GM18868 (cell line): Measurements from ENCODE around the gene RAP2C.

Experiments
- ATAC-seq: cut with Tn5 transposase; IDR thresholded peaks from one replicate; pipeline ENCODE4 v1.9.1; 2021; ENCODE audit warnings: mild to moderate bottlenecking, moderate library complexity; ENCODE audit not compliant: unreplicated experiment

RAP2C gene

DNA sequence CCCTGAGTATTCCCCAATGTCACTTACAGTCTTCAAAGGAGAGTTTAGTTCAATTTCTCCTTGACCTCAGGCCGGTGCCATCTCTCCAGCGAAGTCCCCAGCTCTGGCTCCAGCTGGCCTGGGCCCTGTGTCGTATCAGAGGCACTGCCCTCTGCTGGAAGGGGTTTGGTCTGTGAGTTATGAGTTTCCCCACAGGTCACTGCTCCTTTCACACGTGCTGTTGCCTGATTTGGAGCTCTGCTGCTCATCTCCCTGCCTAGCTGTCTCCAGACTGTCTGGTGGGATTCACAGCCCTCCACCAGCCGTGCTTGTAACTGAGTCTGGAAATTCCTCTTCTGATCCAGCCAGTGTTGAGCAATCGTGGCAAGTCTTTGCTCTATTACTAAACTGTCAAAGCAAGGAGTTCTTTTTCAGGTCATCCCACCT is at the start of gene RAP2C:
Gene RAP2C, minus strand, starts transcription at position 105 of the 426 bp plus-strand sequence. CDS start 2,179 bp downstream, outside the sequence.
- peak; percentile 56 for ATAC-seq

DNA sequence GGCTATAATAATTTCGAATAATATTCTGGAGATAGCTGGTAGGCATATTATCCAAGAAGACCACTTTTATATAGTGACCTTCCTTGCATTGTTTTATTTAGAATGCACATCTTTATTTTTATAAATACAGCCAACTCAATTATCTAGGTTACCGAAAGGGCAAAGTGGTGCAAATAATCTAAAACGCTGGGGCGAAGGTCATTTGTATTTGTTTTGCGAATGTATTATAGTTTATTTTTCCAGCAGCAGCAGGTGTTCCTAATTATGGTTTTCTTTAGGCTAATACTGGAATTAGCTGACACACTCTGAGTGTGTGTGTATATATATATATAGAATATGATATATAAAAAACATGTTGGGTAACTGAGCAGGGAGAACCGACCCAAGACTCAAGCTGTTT is 48.1 kb upstream of the RAP2C start:
- no peak for ATAC-seq

DNA sequence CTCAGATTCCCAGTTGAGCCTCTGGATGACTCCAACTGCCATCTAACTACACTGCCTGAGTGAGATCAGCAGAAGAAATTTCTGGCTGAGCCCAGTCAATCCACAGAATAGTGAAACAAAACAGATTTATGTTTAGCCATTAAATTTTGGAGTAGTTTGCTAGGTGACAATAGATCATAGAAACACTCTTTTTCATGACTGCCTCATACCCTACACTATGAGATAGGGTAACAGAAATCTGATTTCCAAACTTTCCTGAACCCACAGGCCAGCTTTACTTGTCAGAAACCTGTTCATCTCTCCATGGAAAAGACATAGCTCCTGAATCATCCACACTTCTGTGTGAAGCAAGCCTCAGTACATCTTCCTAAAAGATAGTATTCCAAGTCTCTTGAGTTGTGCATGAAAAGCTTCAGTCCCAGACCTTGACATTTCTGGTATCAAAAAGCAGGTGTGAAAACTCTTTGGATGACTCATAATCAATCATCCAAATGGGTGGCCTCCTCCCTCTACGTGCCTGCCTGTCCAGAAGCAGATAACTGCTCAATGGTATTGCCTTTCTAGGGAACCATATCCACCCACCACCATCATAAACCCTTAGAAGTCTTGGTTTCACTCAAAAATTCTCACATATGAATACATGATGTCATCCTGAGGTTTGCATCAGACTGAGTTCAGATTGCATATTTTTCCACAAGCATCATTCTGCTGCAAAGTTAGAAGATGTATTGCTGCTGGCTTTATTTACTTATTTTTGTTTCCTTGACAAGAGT is 47.5 kb upstream of the RAP2C start:
- ATAC-seq = peak; percentile 85

DNA sequence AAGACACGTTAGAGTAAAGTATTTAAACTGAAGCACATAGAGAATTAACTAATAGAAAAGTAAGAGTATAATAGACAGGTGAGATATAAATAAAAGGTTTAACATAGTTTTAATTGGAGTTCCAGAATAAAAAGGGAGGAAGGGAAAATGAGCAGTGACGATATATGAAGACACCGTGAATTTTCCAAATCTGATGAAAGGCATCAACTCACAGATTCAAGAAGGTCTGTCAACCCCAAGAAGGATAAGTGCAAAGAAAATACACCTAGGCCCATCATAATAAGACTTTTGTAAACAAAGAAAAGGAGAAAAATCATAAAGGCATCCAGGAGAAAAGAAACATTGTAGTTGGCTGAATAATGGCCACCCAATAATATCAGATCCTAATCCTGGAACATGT is 43.9 kb upstream of the RAP2C start:
- ATAC-seq = no peak

DNA sequence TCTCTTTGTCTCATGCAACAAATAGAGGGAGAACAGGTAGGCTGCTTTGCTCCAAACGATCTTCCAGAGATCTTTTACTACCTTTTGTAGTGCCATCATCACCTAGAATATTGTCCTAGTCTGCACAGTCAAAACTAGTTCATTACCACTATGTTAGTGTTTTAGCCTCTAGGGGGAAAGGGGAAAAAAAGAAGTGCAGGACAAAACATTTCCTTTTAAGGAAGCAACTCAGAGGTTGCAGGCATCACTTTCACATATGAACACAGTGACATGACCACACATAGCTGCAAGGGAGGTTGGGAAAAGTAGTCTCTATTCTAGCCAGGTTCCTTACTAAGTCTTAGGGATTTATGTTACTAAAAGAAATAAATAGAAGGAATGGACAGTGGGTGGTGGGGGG is 39.3 kb upstream of the RAP2C start:
- no peak for ATAC-seq

DNA sequence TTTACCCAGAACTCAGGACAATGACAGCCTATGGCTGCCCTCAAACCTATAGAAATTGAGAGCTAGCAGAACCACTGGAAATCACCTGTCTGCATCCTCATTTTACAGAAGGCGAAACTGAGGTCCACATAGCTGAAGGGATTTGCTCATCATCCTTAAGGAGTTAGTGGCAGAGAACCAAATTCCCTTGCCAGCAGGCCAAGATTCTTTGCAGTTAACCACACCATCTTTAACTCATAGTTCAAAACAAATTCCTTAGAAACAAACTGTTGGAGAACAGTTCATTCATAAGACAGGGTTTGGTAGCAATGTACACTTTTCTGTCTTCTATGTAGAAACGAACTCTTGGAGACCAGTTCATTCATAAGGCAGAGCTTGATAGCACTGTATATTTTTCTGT is 37.9 kb upstream of the RAP2C start:
- no peak for ATAC-seq

DNA sequence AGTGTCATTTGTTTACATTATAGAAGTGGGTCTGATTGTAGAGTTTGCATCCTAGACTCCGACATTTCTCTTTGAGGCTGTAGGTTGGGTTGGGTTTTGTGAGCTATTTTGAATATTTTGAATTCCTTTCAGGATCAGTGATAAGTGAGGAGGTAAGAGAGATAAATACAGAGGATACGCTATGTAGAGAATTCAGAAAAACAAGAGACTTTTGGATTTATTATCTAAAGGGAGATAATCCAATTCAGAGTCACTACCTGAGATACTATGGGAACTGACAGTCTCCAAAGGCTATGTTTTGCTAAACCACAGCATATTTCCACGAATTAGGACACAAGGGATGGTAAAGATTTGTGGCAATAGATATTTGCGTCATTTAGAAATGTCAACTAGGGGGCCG is 16.9 kb upstream of the RAP2C start:
- ATAC-seq = no peak

DNA sequence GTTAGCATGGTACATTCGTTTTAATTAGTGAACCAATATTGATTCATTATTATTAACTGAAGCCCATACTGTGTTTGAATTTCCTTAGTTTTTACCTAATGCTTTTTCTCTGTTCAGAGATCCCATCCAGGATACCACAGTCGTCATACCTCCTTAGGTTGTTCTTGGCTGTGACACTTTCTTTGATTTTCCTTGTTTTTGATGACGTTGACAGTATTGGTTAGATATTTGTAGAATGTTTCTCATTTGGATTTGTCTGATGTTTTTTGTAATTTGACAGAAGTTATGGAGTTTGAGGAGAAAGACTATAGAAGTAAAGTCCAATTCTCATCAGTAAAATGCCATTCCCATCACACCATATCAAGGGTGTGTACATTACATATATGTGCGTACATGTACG is 16.2 kb upstream of the RAP2C start:
- no peak for ATAC-seq

DNA sequence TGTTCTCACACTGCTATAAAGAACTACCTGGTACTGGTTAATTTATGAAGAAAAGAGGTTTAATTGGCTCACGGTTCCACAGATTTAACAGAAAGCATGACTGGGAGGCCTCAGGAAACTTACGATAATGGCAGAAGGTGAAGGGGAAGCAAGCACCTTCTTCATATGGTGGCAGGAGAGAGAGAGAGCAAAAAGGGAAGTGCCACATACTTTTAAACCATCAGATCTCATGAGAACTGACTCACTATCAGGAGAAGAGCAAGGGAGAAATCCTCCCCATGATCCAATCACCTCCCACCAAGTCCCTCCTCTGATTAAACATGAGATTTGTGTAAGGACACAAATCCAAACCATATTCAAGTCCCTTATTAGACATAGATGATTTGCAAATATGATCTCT is 12.3 kb upstream of the RAP2C start:
- ATAC-seq = no peak

DNA sequence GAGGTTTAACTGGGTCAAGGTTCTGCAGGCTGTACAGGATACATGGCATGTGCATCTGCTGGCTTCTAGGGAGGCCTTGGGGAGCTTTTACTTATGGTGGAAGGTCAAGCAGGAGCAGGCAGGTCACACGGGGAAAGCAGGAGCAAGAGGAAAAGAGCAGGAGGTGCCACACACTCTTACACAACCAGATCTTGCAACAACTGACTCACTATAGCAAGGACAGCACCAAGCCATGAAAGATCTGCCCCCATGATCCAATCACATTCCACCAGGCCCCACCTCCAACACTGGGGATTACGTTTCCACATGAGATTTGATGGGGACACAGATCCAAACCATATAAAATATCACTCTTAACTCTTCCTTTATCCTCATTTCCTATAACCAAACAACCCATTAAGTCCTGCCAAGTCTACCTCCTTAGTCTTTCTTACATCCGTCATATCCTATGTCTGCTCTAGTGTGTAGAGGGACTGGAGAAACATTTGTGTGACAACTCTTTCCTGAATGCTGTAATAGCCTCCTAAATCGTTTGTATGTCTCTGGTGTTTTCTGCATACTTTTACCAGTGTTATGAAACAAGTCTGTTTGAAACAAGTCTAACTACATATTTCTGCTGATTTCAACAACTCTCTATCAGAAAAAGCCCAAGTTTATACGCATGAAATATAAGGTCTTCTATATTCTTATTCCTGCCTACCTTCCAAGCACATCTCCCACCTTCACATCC is 8.3 kb upstream of the RAP2C start:
- ATAC-seq = no peak

DNA sequence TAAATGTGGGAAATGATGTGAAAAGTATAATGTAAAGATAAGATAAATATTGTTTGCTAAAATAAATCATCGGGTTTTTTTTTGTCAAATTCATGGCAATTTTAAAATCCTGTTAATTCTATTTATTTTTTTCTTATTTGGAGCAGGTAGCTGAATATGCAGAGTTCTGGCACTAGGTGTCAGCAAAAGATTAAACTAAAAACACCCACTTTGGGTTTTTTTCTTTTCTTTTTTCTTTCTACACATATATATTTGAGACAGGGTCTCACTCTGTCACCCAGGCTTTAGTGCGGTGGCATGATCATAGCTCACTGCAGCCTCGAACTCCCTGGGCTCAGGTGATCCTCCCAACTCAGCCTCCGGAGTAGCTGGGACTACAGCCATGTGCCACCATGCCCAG is 6.9 kb upstream of the RAP2C start:
- no peak for ATAC-seq

DNA sequence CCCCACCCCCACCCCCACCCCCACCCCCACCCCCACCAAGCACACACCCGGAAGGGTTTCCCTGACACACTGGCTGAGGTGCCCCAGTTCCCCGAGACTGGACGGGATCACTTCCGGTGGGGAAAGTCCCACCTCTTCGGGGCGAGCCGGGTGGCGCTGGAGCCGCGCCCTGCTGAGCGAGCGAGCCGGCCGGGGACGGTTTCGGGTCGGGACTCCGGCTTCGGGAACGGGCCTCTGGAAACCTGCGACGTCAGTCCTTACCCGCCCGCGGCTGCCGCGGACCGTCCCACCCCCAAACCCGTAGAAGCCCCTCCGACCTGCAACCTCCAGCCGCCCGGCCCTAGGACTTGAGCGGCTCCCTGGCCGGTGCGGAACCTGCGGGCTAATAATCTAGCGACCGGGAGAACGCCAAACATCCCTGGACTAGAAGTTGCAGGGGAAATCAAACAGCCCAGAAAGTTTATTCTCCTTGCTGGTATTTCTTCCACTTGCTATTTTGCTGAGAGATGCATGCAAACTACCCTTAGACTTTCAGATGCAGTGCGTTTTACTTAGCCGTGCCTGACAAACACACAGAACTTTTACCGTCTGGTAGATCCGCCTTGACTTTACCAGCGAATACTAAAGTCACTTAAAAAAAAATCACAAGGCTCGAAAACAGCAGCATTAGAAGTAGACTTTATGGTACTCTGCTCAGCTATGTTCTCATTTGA is 991 bp downstream of the RAP2C start:
- ATAC-seq = peak; percentile 52

DNA sequence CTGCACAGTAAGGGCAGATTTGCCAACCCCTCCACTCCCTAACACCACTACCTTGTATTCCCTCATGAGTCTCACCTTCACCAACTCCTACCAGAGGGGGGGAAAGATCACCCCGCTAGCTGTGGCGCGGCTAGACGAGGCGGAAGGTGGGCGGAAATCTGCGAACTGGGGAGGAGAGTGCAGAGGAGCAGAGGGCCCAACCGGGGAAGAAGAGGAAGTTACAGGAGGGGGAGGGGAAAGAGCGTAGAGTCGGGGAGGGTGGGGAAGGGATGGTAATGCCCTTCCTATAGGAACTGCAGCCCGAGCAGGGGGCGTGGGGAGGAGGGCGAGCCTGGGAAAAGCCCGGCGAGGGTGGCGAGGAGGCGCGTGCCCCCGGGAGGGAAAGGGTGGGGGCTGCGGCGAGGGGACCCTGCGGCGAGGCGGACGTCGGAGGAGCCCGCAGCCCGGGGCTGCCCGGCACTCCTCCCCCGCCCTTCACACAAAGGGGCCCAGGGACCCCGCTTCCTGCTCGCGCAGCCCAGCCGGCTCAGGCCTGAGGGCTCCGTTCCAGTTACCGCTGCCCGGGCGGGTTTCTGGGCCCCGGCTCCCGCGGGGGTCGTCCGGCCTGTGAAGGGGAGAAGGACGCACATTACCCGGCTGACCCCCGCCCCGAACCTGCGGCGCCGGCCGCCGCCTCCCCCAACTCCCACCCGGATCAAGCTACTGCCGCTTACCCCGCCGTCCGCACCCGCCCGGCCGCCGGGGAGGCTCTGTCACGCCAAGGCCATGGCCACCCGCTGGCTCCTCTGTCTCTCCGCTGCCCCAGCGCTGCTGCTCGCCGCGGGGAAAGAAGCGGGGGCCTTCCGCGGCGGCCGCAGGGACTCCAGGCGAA is 1.8 kb downstream of the RAP2C start:
- ATAC-seq = peak; percentile 72

DNA sequence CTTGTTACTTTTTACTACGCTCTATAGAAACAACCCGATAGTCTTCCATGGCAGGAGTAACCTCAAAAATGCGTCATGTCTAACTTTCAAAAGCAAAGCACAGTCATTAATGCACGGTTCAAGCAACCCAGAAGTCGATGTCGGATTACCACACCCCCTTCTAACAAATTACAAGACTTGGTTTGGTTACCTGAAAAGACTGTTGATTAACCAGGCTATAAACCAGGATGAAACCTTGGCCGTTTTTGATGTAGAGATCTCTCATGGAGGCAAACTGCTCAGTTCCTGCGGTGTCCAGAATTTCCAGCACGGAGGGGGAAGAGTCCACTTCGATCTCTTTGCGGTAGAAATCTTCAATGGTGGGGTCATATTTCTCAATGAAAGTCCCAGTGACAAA is 2.4 kb downstream of the RAP2C start:
- ATAC-seq = peak; percentile 19

DNA sequence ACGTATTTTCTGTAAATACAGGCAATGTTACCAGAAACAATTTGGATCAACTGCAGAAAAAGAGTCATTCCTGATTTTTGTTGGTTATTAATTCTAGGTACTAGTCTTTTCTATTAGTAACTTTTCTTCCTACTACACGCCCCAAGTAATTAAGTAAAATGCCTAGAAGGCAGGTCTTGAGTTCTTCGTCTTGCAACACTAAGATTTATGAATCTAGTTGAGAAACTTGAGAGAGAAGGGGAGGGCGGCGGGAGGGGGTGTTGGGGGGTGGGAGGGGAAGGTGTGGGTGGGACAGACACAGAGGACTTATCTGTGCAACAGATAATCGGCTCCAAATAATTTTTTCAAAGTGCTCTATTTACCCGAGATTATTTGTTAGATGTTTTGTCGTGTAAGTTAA is 3.0 kb downstream of the RAP2C start:
- no peak for ATAC-seq

DNA sequence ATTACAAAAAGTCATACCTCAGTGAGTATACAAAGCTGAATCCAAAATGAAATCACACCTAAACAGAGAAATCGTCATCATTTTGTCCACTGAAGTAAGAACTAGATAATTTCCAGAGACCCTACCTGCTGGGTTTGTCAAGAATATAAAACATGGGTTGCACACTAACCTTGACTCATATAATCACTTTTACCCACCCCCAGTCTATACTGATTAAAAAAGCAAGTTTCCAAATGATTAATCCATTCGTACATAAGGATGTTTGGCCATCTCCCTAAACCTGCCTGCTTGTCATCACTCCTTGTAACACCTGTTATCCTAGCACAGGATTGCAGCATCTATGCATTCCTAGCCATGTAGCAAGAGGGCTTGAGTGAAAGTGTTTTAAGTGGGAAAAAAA is 4.7 kb downstream of the RAP2C start:
- ATAC-seq = no peak

DNA sequence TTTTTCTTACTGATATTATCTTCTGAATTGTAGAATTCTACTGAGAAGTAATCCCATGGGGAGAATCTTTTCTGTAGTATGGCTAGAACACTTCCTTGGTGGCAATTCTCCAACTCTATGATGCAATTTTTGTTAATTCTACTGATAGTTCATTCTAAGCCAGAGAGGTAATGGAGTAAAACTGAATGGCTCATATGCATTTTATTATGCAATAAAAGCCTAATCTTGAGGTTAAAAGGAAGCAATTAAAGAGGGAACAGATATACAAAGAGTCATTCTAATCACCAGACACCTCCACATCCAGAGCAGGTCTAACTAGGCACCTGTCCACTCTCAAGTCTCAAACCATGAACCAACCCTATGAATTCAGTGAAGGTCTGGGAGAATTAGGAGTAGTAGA is 9.7 kb downstream of the RAP2C start:
- ATAC-seq = no peak

DNA sequence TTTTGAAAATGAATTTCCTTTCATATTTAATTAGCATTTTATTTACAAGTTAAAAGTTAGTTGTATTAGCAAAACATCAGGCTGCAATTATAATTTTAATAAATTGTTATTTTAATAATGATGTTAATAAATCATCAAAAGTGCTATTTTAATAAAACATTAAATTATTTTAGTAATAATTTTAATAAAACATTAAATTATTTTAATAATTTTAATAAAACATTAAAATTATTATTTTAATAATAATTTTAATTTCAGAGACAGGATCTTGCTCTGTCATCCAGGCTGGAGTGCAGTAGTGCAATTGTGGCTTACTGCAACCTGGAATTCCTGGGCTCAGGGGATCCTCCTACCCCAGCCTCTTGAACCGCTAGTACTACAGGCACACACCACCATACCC is 10.8 kb downstream of the RAP2C start:
- ATAC-seq = no peak

DNA sequence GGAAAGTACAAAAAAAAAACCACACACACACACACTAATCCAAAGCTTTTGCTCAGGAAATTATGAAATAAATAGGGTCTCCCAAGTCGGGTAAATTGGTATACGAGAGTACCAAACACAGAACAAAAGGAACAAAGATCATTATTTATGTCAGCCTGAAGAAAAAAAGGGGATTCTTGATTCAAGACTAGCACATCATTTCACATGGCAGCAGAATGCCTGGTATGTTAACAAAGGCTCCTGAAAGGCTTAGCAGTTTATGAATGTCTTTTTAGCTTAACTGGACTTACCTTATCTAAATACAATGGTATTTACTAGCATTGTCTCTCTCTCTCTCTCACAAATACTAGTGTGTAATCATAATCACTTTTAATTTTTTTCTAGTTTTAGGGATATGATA is 11.3 kb downstream of the RAP2C start:
- ATAC-seq = no peak

DNA sequence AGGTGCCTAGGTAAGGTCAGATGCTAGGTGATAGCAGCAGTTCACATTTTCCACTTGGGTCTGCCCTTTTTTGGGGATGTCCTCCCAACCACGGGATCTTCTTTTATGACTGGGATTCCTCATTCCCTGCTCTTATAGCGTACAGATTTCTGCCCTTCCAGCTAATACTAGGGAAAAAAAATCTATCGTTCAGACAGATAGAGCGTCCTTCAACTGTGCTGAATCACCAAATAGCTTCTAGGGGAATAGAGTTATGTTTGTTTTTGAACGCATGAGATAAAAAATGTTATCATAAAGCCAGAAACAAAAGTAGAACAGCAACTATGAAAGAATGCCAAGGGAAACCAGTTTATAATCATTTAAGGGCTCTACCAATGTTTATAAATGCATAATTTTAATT is 13.0 kb downstream of the RAP2C start:
- ATAC-seq = no peak

DNA sequence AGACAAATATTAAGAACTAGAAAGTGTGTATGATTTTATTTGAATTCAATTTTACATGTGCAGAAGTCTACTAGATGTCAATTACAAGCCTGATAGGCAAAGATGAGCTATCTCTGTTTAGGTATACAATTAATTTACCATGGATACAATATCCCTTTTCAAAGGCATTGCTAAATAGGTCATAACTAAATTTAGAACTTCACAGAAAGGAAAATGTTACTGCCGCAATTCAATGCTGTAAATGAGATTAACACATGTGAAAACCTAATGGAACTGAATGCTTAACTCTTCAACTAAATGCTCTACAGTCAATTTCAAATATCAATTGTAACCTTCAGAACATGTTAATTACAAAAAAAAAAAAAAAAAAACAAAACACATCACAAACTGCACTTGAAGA is 14.6 kb downstream of the RAP2C start:
- no peak for ATAC-seq
